Trophoblast cell (in vitro differentiated cells and primary cell): Measurements from ENCODE around the gene ZNF587.
A peak's percentile ranks its signal among the peaks of the same experiment; 100 is the strongest.

Experiments used
- DNase-seq, 2 donors: peaks; one replicate each; pipeline ENCODE4 v3.0.0-alpha.2; 2016
- H2AFZ ChIP-seq: 2 replicates; pipeline ENCODE4 v1.6.1; 2013; ENCODE audit warnings: low read length, moderate library complexity, mild to moderate bottlenecking; ENCODE audit not compliant: insufficient read depth, poor library complexity
- H2AK5ac ChIP-seq: 2 replicates; pipeline ENCODE4 v1.6.1; 2013; ENCODE audit warnings: mild to moderate bottlenecking, low read length
- H2BK120ac ChIP-seq: 2 replicates; pipeline ENCODE4 v1.6.1; 2013; ENCODE audit warnings: low read length, mild to moderate bottlenecking, moderate library complexity; ENCODE audit not compliant: insufficient read depth, poor library complexity
- H2BK12ac ChIP-seq: 2 replicates; pipeline ENCODE4 v1.6.1; 2013; ENCODE audit warnings: mild to moderate bottlenecking, low read length, moderate library complexity
- H2BK5ac ChIP-seq: 2 replicates; pipeline ENCODE4 v1.6.1; 2013; ENCODE audit warnings: low read length, low read depth, moderate library complexity, mild to moderate bottlenecking; ENCODE audit not compliant: poor library complexity
- H3K14ac ChIP-seq: 2 replicates; pipeline ENCODE4 v1.6.1; 2013; ENCODE audit warnings: mild to moderate bottlenecking, low read length
- H3K18ac ChIP-seq: 2 replicates; pipeline ENCODE4 v1.6.1; 2013; ENCODE audit warnings: mild to moderate bottlenecking, low read length
- H3K23ac ChIP-seq: 2 replicates; pipeline ENCODE4 v1.6.1; 2013; ENCODE audit warnings: low read length
- H3K27ac ChIP-seq: 2 replicates; pipeline ENCODE4 v1.5.1; 2013; ENCODE audit warnings: low read depth, mild to moderate bottlenecking, inconsistent platforms, low read length, moderate library complexity
- H3K27me3 ChIP-seq: 2 replicates; pipeline ENCODE4 v1.6.1; 2013; ENCODE audit warnings: inconsistent platforms, mild to moderate bottlenecking, low read length, moderate library complexity; ENCODE audit not compliant: insufficient read depth
- H3K36me3 ChIP-seq, 2 experiments: 1 replicate in 1 of 2; 2 replicates in 1 of 2; pipeline ENCODE4 v1.6.1; 2013; ENCODE audit warnings: low read length in 2 of 2, mild to moderate bottlenecking in 2 of 2, moderate library complexity in 1 of 2; ENCODE audit not compliant: insufficient read depth in 2 of 2, control insufficient read depth in 1 of 2
- H3K4ac ChIP-seq: 2 replicates; pipeline ENCODE4 v1.6.1; 2013; ENCODE audit warnings: low read depth, mild to moderate bottlenecking, low read length, moderate library complexity
- H3K4me1 ChIP-seq, 2 experiments: 1 replicate in 1 of 2; 2 replicates in 1 of 2; pipeline ENCODE4 v1.6.1; 2013; ENCODE audit warnings: low read length in 2 of 2, mild to moderate bottlenecking in 2 of 2, moderate library complexity in 1 of 2; ENCODE audit not compliant: insufficient read depth in 2 of 2, control insufficient read depth in 1 of 2
- H3K4me2 ChIP-seq: 2 replicates; pipeline ENCODE4 v1.6.1; 2013; ENCODE audit warnings: inconsistent platforms, mild to moderate bottlenecking, low read length, moderate library complexity
- H3K4me3 ChIP-seq: 2 replicates; pipeline ENCODE4 v1.5.1; 2013; ENCODE audit warnings: mild to moderate bottlenecking, low read depth, low read length, inconsistent platforms
- H3K79me1 ChIP-seq: one replicate; pipeline ENCODE4 v1.6.1; 2013; ENCODE audit warnings: low read length
- H3K79me2 ChIP-seq: 2 replicates; pipeline ENCODE4 v1.6.1; 2013; ENCODE audit warnings: low read length, mild to moderate bottlenecking; ENCODE audit not compliant: control insufficient read depth, insufficient read depth, poor library complexity
- H3K9ac ChIP-seq: 2 replicates; pipeline ENCODE4 v1.6.1; 2013; ENCODE audit warnings: mild to moderate bottlenecking, low read length
- H3K9me3 ChIP-seq: 2 replicates; pipeline ENCODE4 v1.6.1; 2013; ENCODE audit warnings: low read depth, mild to moderate bottlenecking, control low read depth, inconsistent platforms, low read length; ENCODE audit not compliant: insufficient read depth
- H4K12ac ChIP-seq: 2 replicates; pipeline ENCODE4 v1.6.1; 2013; ENCODE audit warnings: low read depth, mild to moderate bottlenecking, low read length, moderate library complexity
- H4K8ac ChIP-seq: 2 replicates; pipeline ENCODE4 v1.6.1; 2013; ENCODE audit warnings: low read depth, mild to moderate bottlenecking, low read length, moderate library complexity
- H4K91ac ChIP-seq: one replicate; pipeline ENCODE4 v1.6.1; 2013; ENCODE audit warnings: low read depth, mild to moderate bottlenecking, low read length, moderate library complexity
- WGBS: extraction: QIAGEN DNeasy Blood & Tissue Kit; methylation state at CpG from one replicate; pipeline ENCODE4 v1.1.7; 2013; ENCODE audit warnings: missing lambda C conversion rate; ENCODE audit not compliant: insufficient read length, insufficient coverage; ENCODE audit errors: extremely low coverage; 5-methylcytosine and 5-hydroxymethylcytosine counted together

The ZNF587 gene

GRCh38 chr19:57815247-57816075 lies 34.2 kb upstream of the ZNF587 start:
- peak; percentile 78 to 85 for DNase-seq
- peaks cover 23 to 32% of the 10 kb centered on the region in 2 experiments for H3K4me1 ChIP-seq
- H3K4me2 ChIP-seq, result peak overlapping the region; percentile 53
- H3K4me3 ChIP-seq, result no peak overlapping the region
- peak overlapping the region; percentile 90 for H4K12ac ChIP-seq
- peak overlapping the region; percentile 81 for H4K8ac ChIP-seq
- H2AFZ ChIP-seq, result peak overlapping the region; percentile 56
- peak overlapping the region; percentile 95 for H4K91ac ChIP-seq
- H3K4ac ChIP-seq, result peak overlapping the region; percentile 77
- no CpG with 5 or more reads among the region's 17 CpGs for WGBS
- H3K18ac ChIP-seq, result peak overlapping the region; percentile 87
- peak overlapping the region; percentile 59 for H2AK5ac ChIP-seq
- no peak overlapping the region for H3K23ac ChIP-seq
- H2BK5ac ChIP-seq, result peak overlapping the region; percentile 95
- H3K27me3 ChIP-seq, result no peaks in the 10 kb centered on the region
- no peak overlapping the region for H3K9ac ChIP-seq
- peak overlapping the region; percentile 94 for H3K27ac ChIP-seq
- H3K79me1 ChIP-seq, result peaks cover 27% of the 10 kb centered on the region
- H2BK12ac ChIP-seq, result peak overlapping the region; percentile 85
- H2BK120ac ChIP-seq, result peak overlapping the region; percentile 93
- H3K79me2 ChIP-seq, result peaks cover 16% of the 10 kb centered on the region
- H3K14ac ChIP-seq, result peak overlapping the region; percentile 89
- H3K9me3 ChIP-seq, result no peaks in the 10 kb centered on the region
- peaks cover 11% of the 10 kb centered on the region in 2 experiments for H3K36me3 ChIP-seq

- H3K18ac ChIP-seq, result peak overlapping the region; percentile 69
- no peak overlapping the region for H3K14ac ChIP-seq
- peaks cover 27% of the 10 kb centered on the region for H3K79me1 ChIP-seq
- H3K9ac ChIP-seq, result no peak overlapping the region
- H3K4me2 ChIP-seq, result no peak overlapping the region
- H3K4me1 ChIP-seq, result peaks cover 24 to 34% of the 10 kb centered on the region in 2 experiments
- peak overlapping the region; percentile 57 for H3K27ac ChIP-seq
- H3K36me3 ChIP-seq, result peaks cover 5 to 10% of the 10 kb centered on the region in 2 experiments
- H4K8ac ChIP-seq, result no peak overlapping the region
- H4K12ac ChIP-seq, result no peak overlapping the region
- peak overlapping the region; percentile 80 for H4K91ac ChIP-seq
- peak overlapping the region; percentile 71 for H2AK5ac ChIP-seq
- H2AFZ ChIP-seq, result no peak overlapping the region
- H2BK120ac ChIP-seq, result peak overlapping the region; percentile 43
- H3K79me2 ChIP-seq, result peaks cover 19% of the 10 kb centered on the region
- peak overlapping the region; percentile 43 for H2BK12ac ChIP-seq
- no peak overlapping the region for H3K4me3 ChIP-seq
- H3K4ac ChIP-seq, result peak overlapping the region; percentile 50
- no peaks in the 10 kb centered on the region for H3K27me3 ChIP-seq
- peak overlapping the region; percentile 47 for H2BK5ac ChIP-seq
- H3K23ac ChIP-seq, result no peak overlapping the region
- DNase-seq, result peak; percentile 58 to 80
- H3K9me3 ChIP-seq, result no peaks in the 10 kb centered on the region
- no CpG with 5 or more reads among the region's 7 CpGs for WGBS
These were observed 33.0 kb upstream of the ZNF587 start for GRCh38 chr19:57816652-57817051.

GRCh38 chr19:57817976-57818375 lies 31.7 kb upstream of the ZNF587 start:
- Histone ChIP-seq H3K4me1 (peaks cover 20 to 29% of the 10 kb centered on the region in 2 experiments), H3K27me3 (no peaks in the 10 kb centered on the region), H3K4me2 (no peak overlapping the region)

GRCh38 chr19:57818378-57818777 lies 31.3 kb upstream of the ZNF587 start:
- Histone ChIP-seq H3K79me1 (peaks cover 27% of the 10 kb centered on the region), H3K4me3 (no peak overlapping the region), H3K4ac (peak overlapping the region; percentile 35), H3K14ac (peak overlapping the region; percentile 55), H3K36me3 (no peaks in the 10 kb centered on the region), H2BK120ac (peak overlapping the region; percentile 24), H2BK12ac (no peak overlapping the region), H3K27ac (peak overlapping the region; percentile 50), H4K91ac (peak overlapping the region; percentile 43), H2AK5ac (no peak overlapping the region), H3K4me1 (peaks cover 18 to 27% of the 10 kb centered on the region in 2 experiments), H4K12ac (no peak overlapping the region), H4K8ac (peak overlapping the region; percentile 69), H2AFZ (no peak overlapping the region), H3K4me2 (no peak overlapping the region), H3K23ac (no peak overlapping the region), H3K27me3 (no peaks in the 10 kb centered on the region), H3K9me3 (no peaks in the 10 kb centered on the region), H2BK5ac (no peak overlapping the region), H3K18ac (no peak overlapping the region), H3K79me2 (peaks cover 19% of the 10 kb centered on the region), H3K9ac (no peak overlapping the region)
- no CpG with 5 or more reads among the region's 7 CpGs for WGBS
- peak in 1 of 2 donors; percentile 28 for DNase-seq

More at GRCh38 chr19:57817976-57818375, 31.7 kb upstream of the ZNF587 start:
- Histone ChIP-seq H2BK12ac (no peak overlapping the region), H3K27ac (peak overlapping the region; percentile 50), H3K36me3 (peaks cover 1 to 2% of the 10 kb centered on the region in 2 experiments), H3K9me3 (no peaks in the 10 kb centered on the region), H4K91ac (peak overlapping the region; percentile 43), H4K12ac (no peak overlapping the region), H3K18ac (peak overlapping the region; percentile 46), H3K23ac (no peak overlapping the region), H3K4me3 (no peak overlapping the region), H2BK120ac (peak overlapping the region; percentile 24), H3K79me2 (peaks cover 19% of the 10 kb centered on the region), H3K14ac (peak overlapping the region; percentile 55), H3K79me1 (peaks cover 27% of the 10 kb centered on the region), H3K9ac (no peak overlapping the region), H2AFZ (no peak overlapping the region), H4K8ac (peak overlapping the region; percentile 69), H3K4ac (peak overlapping the region; percentile 27), H2AK5ac (peak overlapping the region; percentile 90), H2BK5ac (no peak overlapping the region)
- no CpG with 5 or more reads among the region's 14 CpGs for WGBS
- no peak for DNase-seq
